Measurements from ENCODE around the gene GALNS. TPM values are rescaled to one million over a fixed set of nuclear protein-coding genes. Genes with fewer than 3 reads are reported as not detected.

GALNS gene
- total RNA-seq, 1 donor from 2014 or later: 15.5 TPM

GRCh38 chr16:88783391-88784073 is 73.2 kb downstream of the GALNS start:
- no peaks in the 10 kb centered on the region for H3K36me3 ChIP-seq
- intact Hi-C loops (cut with micrococcal nuclease): loop anchor here (5.0 kb wide), 1 partner anchor 41 kb away; no protein-coding TSS in a partner anchor
- H3K27me3 ChIP-seq (ENCODE audit: low read depth): peaks cover 27% of the 10 kb centered on the region
- peak overlapping the region; percentile 81 for H3K4me3 ChIP-seq
- DNase-seq: no peak
- peaks cover 69% of the 10 kb centered on the region for H3K4me1 ChIP-seq
- H3K9me3 ChIP-seq (replicated peaks): no peaks in the 10 kb centered on the region
- TF ChIP-seq CTCF (IDR thresholded peaks at IDR 0.05; ENCODE audit: borderline replicate concordance): no peak
- H3K27ac ChIP-seq (replicated peaks): peak overlapping the region; percentile 94

- intact Hi-C loops (cut with micrococcal nuclease): loop anchor here (5.0 kb wide), 1 partner anchor 40 kb away; no protein-coding TSS in a partner anchor
- Histone ChIP-seq H3K4me1 (peaks cover 69% of the 10 kb centered on the region), H3K9me3 (replicated peaks) (no peaks in the 10 kb centered on the region), H3K4me3 (peak overlapping the region; percentile 81), H3K27ac (replicated peaks) (peak overlapping the region; percentile 94), H3K27me3 (ENCODE audit: low read depth) (peaks cover 22% of the 10 kb centered on the region), H3K36me3 (no peaks in the 10 kb centered on the region)
- no peak for DNase-seq
- TF ChIP-seq CTCF (IDR thresholded peaks at IDR 0.05; ENCODE audit: borderline replicate concordance): no peak
Observed at GRCh38 chr16:88782454-88783390, 74.0 kb downstream of the GALNS start.

- no peaks in the 10 kb centered on the region for H3K36me3 ChIP-seq
- peak overlapping the region; percentile 14 for H3K4me3 ChIP-seq
- no peak for DNase-seq
- TF ChIP-seq CTCF (IDR thresholded peaks at IDR 0.05; ENCODE audit: borderline replicate concordance): no peak
- no peaks in the 10 kb centered on the region for H3K9me3 ChIP-seq (replicated peaks)
- peaks cover 22% of the 10 kb centered on the region for H3K27me3 ChIP-seq (ENCODE audit: low read depth)
- H3K27ac ChIP-seq (replicated peaks): peak overlapping the region; percentile 94
- peaks cover 69% of the 10 kb centered on the region for H3K4me1 ChIP-seq
- intact Hi-C loops (cut with micrococcal nuclease): loop anchor here (5.0 kb wide), 1 partner anchor 39 kb away; no protein-coding TSS in a partner anchor
Observed at GRCh38 chr16:88781140-88782077, 75.3 kb downstream of the GALNS start.

GRCh38 chr16:88780142-88781062 is 76.3 kb downstream of the GALNS start:
- Histone ChIP-seq H3K4me3 (peak overlapping the region; percentile 40), H3K9me3 (replicated peaks) (no peaks in the 10 kb centered on the region), H3K27me3 (ENCODE audit: low read depth) (peaks cover 18% of the 10 kb centered on the region), H3K27ac (replicated peaks) (peak overlapping the region; percentile 30), H3K4me1 (peaks cover 66% of the 10 kb centered on the region), H3K36me3 (no peaks in the 10 kb centered on the region)
- DNase-seq: no peak
- intact Hi-C loops (cut with micrococcal nuclease): loop anchor here (5.0 kb wide), 1 partner anchor 38 kb away; no protein-coding TSS in a partner anchor
- TF ChIP-seq CTCF (IDR thresholded peaks at IDR 0.05; ENCODE audit: borderline replicate concordance): no peak

All from left ventricle myocardium inferior (tissue), 1 donor.